ENCODE results near the gene LYPD6B.
"Not testable (repeated sequence)": the region's sequence is repeated elsewhere in the genome, so short reads cannot be mapped to it uniquely, and the experiment has no call there.

The LYPD6B gene

GRCh38 chr2:149221898-149222297, 183.4 kb downstream of the LYPD6B start:
- no peak for DNase-seq

- no peak for DNase-seq
Measured at GRCh38 chr2:149223472-149224095, 185.1 kb downstream of the LYPD6B start.

GRCh38 chr2:149224543-149224942, 186.0 kb downstream of the LYPD6B start:
- DNase-seq = no peak

DNA sequence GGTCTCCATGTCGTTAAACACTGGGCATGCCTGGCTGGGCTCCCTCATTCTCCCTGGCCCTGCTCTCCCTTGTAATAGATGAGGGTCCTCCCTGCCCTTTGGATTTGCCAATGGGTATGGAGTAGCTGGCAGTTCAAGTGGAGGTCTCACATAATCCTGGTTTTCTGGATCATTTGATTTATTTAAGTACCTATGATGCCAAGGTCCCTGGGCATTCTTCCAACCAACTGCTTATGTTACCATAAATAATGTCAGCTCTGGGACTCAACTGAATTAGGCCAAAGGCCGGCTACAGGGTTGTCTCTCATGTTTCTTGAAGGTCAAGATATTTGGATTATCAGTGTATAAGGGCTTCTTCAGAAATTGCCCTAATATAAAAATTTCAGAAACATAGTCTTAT, 186.9 kb downstream of the LYPD6B start:
- DNase-seq = no peak

- no peak for DNase-seq
Measured at GRCh38 chr2:149226790-149227189, 188.3 kb downstream of the LYPD6B start.

GRCh38 chr2:149235816-149236375, 197.4 kb downstream of the LYPD6B start:
- DNase-seq = no peak

DNA sequence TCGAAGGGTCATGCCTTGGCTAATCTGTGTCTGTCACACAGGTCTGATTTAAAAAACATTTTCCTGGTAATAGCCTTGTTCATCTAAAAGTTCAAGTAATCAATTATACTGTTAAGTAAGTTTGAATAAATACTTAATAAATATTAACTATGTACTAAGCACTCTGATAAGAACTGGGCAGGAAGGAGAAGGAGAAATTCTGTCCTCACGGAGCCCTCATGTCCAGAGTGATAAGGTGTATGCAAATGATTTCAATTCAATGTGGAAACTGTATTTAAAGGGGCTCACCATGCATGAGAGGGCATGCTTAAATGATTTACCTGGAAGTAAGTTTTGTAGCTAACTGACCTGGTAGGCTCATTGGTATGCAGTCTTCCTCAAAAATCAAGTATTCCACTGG, 197.9 kb downstream of the LYPD6B start:
- no peak for DNase-seq

DNA sequence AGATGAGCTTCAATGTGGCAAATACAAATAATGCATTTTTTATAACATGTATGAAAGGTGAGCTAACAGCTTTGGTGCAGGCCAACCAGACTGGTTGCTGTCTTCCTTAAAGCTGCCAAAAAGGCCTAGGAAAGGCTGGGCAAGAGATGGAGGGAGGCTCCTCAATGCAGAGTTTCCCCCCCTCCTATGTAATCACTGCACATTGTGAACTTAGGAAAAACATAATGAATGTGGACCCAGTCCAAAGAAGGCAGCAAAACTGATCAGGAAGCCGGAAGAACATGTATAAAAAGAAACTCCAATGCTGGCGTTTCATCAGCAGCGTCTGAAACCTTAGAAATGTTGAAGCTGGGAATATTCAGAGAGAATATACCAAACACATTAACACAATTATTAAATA, 207.7 kb downstream of the LYPD6B start:
- no peak for DNase-seq

DNA sequence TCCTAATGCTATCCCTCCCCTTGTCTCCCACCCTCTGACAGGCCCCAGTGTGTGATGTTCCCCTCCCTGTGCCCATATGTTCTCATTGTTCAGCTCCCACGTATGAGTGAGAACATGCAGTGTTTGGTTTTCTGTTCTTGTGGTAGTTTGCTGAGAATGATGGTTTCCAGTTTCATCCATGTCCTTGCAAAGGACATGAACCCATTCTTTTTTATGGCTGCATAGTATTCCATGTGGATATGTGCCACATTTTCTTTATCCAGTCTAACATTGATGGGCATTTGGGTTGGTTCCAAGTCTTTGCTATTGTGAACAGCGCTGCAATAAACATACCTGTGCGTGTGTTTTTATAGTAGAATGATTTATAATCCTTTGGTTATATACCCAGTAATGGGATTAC, 212.9 kb downstream of the LYPD6B start:
- DNase-seq = not testable (repeated sequence)

DNA sequence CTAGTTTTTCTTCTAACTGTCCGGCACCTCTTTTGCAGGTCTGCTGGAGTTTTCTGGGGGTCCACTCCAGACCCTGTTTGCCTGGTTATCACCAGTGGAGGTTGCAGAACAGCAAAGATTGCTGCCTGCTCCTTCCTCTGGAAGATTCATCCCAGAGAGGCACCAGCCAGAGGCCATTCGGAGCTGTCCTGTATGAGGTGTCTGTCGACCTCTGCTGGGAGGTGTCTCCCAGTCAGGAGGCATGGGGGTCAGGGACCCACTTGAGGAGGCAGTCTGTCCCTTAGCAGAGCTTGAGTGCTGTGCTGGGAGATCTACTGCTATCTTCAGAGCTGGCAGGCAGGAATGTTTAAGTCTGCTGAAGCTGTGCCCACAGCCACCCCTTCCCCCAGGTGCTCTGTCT, 218.4 kb downstream of the LYPD6B start:
- DNase-seq = not testable (repeated sequence)

GRCh38 chr2:149258531-149258930, 220.0 kb downstream of the LYPD6B start:
- DNase-seq = no peak

DNA sequence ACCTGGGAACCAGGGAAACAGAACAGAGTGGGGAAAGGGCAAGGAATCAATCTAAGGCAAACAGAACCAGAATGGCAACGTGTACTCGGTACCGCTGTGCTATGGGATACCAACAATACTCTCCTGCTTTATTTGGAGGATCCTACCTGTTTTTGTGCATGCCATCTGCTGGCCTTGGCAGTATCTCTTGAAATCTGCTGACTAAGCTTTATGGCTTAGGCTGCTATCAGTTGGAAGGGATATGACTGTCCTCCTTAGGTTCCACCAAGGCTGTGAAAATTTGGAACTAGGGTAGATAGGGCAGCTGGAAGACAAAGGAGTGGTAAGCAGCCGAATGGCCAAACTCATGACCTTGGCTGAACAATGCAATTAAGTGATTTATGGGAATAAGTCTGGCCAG, 220.6 kb downstream of the LYPD6B start:
- DNase-seq = no peak

DNA sequence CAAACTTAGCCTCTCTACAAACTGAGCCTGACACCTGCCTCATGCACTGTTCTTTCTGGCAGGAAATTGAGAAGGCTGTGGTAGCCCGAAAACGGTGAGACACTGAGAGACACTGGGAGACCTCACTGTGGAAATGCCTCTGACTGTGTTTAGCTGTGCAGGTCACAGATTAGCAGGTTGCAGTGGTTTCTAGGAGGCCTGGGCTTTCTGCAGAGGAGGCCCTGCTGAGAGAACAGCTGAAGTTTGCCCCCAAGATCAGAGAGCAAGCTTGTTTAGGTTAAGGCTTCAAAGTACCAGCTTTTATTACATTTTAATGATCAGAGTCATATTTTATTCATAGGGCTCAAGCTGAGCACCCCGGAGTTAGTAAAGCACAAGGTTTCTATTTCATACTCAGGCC, 223.2 kb downstream of the LYPD6B start:
- DNase-seq = no peak
